Cardiac fibroblast (primary cell): Measurements from ENCODE around the gene MDH1B.

Source experiments
- DNase-seq, 2 donors: peaks; one replicate each; pipeline versions ENCODE4 v3.0.0 to v3.0.0-alpha.2; 2010; ENCODE audit warnings: low read depth in 2 of 2
- H3K4me3 ChIP-seq, 2 donors: replicated peaks in 1 of 2; 1 replicate in 1 of 2; 2 replicates in 1 of 2; pipeline ENCODE4 v1.5.1; 2011; ENCODE audit warnings: low read depth in 2 of 2, low read length in 2 of 2, mild to moderate bottlenecking in 2 of 2, moderate library complexity in 1 of 2
- TF ChIP-seq, protein P1 (sequence below): IDR thresholded peaks from one replicate; pipeline ENCODE4 v1.5.1; 2011; ENCODE audit warnings: low read depth, mild to moderate bottlenecking, low read length, inconsistent platforms

The MDH1B gene

DNA sequence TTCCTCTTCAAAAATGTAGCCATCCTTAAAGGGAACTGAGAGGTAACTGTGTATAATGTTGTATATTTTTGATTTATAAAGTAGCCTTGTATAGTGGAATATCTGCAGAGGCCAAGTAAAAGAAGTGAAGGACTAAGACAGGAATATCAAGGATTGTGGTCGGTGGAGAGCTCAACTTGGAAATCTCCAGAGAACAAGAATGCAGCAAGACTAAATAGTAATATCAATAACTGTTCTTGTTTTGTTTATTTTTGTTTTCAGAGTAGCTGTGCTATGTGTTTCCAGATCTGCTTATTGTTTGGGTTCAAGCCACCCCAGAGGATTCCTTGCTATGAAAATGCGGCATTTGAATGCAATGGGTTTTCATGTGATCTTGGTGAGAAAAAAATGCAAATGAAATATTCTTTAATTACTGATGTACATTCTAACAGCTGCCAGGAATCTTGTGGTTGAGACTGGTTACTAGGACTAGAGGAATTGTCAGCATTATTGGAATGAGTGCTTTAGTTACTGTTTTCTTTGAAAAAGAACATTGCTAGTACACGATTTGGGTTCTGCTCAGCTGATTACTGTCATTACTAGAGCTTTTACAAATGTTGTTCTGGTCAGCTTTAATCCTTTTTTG, 25.3 kb upstream of the MDH1B start:
- TF ChIP-seq, protein P1, sequence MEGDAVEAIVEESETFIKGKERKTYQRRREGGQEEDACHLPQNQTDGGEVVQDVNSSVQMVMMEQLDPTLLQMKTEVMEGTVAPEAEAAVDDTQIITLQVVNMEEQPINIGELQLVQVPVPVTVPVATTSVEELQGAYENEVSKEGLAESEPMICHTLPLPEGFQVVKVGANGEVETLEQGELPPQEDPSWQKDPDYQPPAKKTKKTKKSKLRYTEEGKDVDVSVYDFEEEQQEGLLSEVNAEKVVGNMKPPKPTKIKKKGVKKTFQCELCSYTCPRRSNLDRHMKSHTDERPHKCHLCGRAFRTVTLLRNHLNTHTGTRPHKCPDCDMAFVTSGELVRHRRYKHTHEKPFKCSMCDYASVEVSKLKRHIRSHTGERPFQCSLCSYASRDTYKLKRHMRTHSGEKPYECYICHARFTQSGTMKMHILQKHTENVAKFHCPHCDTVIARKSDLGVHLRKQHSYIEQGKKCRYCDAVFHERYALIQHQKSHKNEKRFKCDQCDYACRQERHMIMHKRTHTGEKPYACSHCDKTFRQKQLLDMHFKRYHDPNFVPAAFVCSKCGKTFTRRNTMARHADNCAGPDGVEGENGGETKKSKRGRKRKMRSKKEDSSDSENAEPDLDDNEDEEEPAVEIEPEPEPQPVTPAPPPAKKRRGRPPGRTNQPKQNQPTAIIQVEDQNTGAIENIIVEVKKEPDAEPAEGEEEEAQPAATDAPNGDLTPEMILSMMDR: no peak
- peak in 1 of 2 donors; percentile 10 for DNase-seq

DNA sequence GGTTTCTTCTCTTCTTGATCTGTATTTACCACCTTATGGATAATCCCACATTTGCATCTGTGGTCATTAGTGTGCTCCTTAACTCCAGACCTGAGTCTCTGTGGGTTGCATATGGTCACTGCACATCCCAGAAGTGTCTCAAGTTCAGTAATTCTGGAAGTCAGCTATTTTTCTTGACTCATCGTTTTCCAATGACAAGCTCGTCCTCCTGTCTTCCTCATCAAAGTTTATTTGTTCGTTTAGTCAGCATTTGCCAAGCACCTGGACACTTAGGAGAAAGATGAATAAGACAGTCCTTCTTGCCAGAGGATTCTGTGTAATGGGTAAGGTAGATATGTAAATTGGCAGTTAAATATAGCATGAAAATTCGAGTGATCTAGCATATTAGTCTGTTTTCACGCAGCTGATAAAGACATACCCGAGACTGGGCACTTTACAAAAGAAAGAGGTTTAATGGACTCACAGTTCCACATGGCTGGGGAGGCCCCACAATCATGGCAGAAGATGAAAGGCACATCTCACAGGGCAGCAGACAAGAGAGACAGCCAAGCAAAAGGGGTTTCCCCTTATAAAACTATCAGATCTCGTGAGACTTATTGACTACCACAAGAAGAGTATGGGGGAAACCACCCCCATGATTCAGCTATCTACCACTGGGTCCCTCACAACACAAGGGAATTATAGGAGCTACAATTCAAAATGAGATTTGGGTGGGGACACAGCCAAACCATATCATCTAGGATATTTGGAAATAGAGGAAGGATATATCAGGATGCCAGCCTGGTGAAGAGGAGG, 19.6 kb upstream of the MDH1B start:
- TF ChIP-seq, protein P1: no peak
- no peak for DNase-seq
- no peak overlapping the region for H3K4me3 ChIP-seq

More for the DNA sequence above, 25.3 kb upstream of the MDH1B start:
- no peak overlapping the region for H3K4me3 ChIP-seq

DNA sequence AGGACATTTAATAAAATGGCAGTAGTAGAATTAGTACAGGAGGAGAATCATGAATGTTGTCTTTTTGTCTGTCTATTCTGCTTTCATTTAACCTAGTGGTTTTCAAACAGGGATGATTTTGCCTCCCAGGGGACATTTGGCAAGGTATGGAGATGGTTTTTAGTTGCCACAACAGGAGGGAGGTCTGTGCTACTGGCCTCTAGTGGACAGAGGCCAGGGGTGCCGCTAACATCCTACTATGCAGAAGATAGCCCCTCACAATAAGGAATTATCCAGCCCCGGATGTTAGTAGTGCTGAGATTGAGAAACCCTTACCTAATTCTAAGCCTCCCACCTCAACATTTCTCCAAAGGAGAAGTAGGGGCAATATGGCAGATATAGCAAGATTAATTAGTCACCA, 18.6 kb upstream of the MDH1B start:
- H3K4me3 ChIP-seq: no peak overlapping the region
- TF ChIP-seq, protein P1: peak; percentile 65
- peak; percentile 10 to 36 for DNase-seq

DNA sequence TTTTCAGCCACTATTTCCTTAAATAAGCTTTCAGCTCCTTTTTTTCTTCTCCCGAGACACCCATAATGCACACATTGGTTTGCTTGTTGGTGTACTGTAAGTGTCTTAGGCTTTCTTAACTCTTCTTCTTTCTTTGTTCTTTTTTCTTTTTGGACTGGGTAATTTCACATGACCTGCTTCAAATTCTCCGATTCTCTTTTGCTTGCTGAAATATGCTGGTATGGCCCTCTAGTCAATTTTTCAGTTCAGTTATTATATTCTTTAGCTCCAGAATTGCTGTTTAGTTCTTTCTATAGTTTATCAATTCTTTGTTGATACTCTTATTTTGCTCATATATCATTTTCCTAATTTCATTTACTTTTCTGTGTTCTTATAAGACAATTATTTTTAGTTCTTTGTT, 15.5 kb upstream of the MDH1B start:
- H3K4me3 ChIP-seq: no peak overlapping the region
- TF ChIP-seq, protein P1: no peak
- no peak for DNase-seq

DNA sequence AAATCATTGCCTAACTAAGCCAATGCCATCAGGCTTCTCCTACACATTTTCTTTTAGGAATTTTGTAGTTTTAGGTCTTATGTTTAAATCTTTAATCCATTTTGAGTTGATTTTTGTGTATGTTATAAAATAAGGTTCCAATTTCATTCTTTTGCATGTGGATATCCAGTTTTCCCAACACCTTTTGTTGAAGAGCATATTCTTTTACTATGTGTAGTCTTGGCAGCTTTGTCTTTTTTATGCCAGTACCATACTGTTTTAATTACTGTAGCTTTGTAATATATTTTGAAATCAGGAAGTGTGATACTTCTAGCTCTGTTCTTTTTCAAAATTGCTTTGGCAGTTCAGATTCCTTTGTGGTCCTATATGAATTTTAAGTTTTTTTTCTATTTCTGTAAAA, 11.3 kb upstream of the MDH1B start:
- TF ChIP-seq, protein P1: no peak
- DNase-seq: no peak

DNA sequence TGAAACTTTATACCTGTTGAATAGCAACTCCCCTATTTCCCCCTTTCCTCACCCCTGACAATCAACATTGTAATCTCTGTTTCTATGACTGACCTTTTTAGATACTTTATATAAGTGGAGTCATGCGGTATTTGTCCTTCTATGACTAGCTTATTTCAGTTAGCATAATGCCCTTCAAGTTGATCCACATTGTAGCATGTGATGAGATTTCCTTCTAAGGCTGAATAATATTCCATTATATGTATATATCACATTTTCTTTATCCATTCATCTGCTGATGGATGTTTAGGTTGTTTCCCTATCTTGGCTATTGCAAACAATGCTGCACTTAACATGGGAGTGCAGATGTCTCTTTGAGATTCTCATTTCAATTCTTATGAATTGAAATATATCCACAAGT, 9.7 kb upstream of the MDH1B start:
- TF ChIP-seq, protein P1: no peak
- no peak for DNase-seq
- no peak overlapping the region for H3K4me3 ChIP-seq

More for the DNA sequence above, 11.3 kb upstream of the MDH1B start:
- no peak overlapping the region for H3K4me3 ChIP-seq
